GM19397 (cell line): ENCODE data around the gene IQCH.

ENCODE experiments used
- ATAC-seq: cut with Tn5 transposase; IDR thresholded peaks from one replicate; pipeline ENCODE4 v1.9.1; 2021; ENCODE audit warnings: mild to moderate bottlenecking, moderate library complexity; ENCODE audit not compliant: unreplicated experiment

Gene IQCH

GRCh38 chr15:67254238-67255175 lies at the start of gene IQCH, which contains the start of gene AAGAB:
Gene IQCH (plus strand): TSS chr15:67254786. CDS start chr15:67254897, 111 bp downstream.
Gene AAGAB (minus strand): TSS chr15:67254661. CDS start chr15:67254631, 30 bp downstream.
- ATAC-seq = peak; percentile 94

GRCh38 chr15:67207555-67208207 lies 46.9 kb upstream of the IQCH start:
- no peak for ATAC-seq

GRCh38 chr15:67208396-67208795 lies 46.2 kb upstream of the IQCH start:
- no peak for ATAC-seq

- ATAC-seq = no peak
These were observed 43.9 kb upstream of the IQCH start for GRCh38 chr15:67210555-67211168.

- no peak for ATAC-seq
These were observed 41.8 kb upstream of the IQCH start for GRCh38 chr15:67212684-67213367.

GRCh38 chr15:67215102-67215501 lies 39.5 kb upstream of the IQCH start:
- ATAC-seq = no peak

GRCh38 chr15:67216859-67217258 lies 37.7 kb upstream of the IQCH start:
- ATAC-seq = no peak

GRCh38 chr15:67218428-67218827 lies 36.2 kb upstream of the IQCH start:
- ATAC-seq = no peak

- ATAC-seq = no peak
These were observed 35.3 kb upstream of the IQCH start for GRCh38 chr15:67219288-67219687.

GRCh38 chr15:67224889-67225288 lies 29.7 kb upstream of the IQCH start:
- ATAC-seq = no peak

GRCh38 chr15:67225336-67225735 lies 29.2 kb upstream of the IQCH start:
- no peak for ATAC-seq

- no peak for ATAC-seq
These were observed 27.2 kb upstream of the IQCH start for GRCh38 chr15:67227431-67227830.

- ATAC-seq = no peak
These were observed 26.7 kb upstream of the IQCH start for GRCh38 chr15:67227846-67228245.

GRCh38 chr15:67228286-67228685 lies 26.3 kb upstream of the IQCH start:
- no peak for ATAC-seq

- no peak for ATAC-seq
These were observed 24.1 kb upstream of the IQCH start for GRCh38 chr15:67230504-67230903.

- ATAC-seq = no peak
These were observed 22.0 kb upstream of the IQCH start for GRCh38 chr15:67232591-67232990.

GRCh38 chr15:67240235-67241131 lies 14.1 kb upstream of the IQCH start:
- no peak for ATAC-seq

- peak; percentile 77 for ATAC-seq
These were observed 13.3 kb upstream of the IQCH start for GRCh38 chr15:67241132-67241855.

GRCh38 chr15:67242708-67243111 lies 11.9 kb upstream of the IQCH start:
- ATAC-seq = no peak
